ENCODE results near the gene CRACR2A.

The CRACR2A gene

DNA sequence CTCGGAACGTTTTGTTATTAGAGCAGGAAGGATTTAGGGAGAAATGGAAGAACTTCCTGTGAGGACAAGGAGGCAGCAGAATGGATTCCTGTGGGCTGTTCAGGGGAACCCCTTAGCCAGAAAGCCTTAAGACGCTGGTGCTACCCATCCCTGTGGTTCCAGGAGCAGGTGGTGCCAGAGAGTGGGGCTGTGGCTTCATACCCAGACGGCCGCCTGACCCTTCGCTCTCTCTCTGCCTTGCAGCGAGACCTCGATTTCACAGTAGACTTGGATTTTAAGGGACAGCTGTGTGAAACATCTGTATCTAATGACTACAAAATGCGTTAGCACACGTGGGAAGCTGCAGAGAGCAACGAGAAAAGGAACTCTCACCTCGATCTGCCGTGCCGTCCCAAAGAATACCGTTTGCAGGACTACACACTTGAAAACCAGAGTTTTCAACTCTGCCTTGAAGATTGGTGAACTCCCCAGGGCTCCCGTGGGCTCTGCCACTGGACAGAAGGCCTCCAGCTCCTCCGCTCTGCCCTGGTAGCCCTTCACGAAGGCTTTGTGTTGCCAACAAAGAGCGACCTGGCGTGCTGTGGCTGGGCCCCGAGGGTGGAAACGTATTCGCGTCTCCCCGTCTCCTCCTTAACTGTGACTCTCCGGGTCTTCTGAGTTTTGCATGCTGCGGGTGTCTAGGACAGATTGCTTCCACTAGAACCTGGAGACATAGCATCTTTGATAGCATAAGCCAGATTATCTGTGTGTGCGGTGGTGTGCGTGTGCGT is 159.9 kb downstream of the CRACR2A start:
- DNase-seq = no peak

DNA sequence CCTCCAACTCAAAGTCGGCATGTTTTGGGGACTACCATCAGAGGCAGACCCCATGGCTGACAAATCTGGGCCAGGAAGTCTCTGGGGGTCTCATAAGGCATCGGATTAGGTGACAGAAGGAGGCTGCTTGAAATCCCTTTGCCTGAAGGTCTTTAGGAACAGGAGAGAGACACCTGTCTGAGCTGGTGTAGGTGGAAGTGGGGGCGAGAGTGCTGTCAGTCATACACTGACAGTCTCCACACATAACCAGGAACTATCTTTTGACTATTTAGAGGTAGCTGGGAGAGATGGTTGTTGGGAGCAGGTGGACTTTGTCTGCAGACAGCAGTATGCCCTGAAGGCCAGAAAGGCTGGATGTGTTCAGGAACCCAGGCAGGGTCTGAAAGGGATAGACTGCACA is 163.2 kb downstream of the CRACR2A start:
- no peak for DNase-seq

DNA sequence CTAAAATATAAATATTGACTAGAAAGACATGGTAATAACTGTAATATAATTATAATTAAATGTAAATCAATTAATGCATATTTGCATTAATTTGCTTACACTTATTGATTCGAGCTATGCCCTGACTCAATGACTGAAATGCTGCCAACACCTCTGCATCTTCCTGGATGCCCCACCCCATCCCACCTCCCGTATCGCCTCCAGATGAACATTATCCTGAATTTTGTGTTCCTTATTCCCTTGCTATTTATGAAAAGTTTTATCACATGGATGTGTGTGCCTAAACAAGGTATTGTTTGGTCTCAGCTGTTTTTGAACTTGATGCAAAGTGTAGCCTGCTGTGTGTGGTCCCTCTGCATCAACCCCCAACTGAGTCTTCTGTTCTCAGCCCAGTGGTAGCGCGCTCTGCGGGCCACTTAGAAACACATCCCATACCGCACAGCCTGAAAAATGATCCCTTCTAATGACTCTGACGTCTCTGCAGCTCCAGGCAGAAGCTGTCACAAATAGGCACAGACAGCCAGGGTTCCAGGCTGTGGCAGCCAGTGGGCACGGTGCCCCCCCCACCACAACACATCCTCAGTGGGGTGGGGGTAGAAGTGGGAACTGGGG is 165.4 kb downstream of the CRACR2A start:
- no peak for DNase-seq

DNA sequence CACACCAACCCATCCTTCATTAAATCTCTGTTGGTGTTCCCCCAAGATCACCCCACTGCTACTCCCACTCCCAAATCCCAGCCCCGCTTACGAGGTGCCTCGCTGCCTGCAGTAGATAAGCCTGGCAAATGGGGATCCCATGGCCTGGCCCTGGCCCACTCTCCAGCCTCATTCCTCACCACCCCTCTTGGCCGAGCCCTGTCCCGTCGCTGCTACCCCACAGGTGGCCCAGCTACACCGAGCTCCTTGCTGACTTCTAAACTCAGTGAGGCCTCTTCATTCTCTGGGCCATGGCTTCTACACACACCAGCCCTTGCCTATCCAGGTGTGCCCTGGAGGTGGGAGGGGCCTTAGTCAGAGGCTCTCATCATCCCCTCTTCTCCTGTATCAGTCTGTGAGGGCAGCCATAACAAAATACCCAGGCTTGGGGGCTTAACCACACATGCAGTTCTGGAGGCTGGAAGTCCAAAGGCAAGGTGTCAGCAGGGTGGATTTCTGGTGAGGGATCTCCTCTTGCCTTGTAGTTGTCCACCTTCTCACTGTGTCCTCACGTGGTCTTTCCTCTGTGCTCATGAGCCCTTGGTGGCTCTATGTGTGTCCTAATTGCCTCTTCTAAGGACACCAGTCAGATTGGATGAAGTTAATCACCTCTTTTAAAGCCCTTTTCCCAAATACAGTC is 169.1 kb downstream of the CRACR2A start:
- DNase-seq = no peak

DNA sequence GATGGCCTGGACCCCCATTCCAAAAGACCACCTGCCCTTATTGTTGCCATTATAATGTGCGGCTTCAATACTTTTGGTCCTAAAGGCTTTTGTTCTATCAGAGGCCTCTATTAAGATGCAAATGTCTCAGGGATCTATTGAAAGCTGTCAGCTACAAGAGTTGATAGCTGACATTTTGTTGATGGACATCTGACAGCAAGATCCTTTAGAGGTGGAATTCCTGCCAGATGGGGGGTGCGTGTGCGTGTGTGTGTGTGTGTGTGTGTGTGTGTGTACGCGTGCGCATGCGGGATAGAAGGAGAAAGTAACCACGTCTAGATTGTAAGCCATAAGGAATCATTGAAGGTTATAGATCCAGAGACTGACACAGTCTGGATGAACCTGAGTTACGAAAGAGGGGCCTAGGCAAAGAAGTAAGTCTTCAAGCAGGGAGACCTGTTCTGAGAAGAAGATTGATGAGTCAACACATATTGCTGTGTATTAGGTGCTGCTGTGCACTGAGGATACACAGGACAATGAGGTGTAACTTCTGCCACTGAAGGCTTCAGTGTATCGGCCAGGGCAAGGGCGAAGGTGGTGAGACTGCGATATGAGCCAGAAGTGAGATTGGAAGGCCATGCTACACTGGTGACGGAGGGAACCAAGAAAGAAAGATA is 172.7 kb downstream of the CRACR2A start:
- no peak for DNase-seq

DNA sequence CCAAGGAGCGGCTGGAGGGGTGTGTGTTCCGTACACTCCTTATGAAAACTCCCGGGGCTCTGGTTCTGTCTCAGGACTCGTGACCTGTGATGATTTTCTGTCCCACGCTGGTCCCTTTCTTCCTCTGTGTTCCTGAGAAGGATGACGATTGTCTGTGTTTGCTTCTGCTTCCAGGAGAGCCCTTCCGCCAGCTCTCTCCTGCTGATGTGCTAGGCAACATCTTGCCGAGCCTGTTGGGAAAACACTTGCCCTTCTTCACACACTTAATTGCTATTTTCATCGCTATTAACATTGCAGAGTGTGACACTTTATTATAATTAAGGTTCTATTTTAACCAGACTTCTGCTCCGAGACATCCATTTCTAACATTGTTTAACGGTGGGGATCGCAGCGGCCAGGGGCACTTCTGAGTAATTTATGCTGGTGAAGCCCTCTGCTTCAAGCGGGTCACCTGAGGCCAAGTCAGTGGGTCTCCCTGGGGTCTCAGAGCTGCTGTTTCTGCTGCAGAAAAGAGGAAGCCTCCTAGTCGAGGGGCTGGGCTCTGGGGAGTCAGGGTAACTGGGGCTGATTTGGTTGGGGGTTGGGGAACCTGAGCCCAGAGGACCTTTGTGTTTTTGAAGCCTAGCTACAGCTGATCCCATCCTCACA is 173.3 kb downstream of the CRACR2A start:
- no peak for DNase-seq

DNA sequence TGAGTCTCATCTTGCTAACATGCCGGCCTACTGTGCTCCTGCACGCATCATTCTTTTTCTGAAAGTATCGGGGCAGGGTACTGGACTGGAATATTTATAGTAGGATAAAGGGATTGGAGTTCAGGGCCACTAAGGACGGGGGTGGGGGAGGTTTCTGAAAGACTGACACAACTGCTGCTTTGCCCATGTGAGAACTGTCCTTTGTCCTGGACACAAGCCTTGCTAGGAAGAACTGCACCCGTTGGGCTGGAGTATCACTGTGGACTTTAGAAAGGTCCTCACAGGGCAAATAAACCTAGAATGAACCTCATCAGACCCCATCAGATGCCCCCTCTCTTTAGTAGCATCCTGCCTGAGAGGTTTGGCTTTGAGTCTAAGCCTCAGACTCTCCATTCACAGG is 174.4 kb downstream of the CRACR2A start:
- DNase-seq = no peak

DNA sequence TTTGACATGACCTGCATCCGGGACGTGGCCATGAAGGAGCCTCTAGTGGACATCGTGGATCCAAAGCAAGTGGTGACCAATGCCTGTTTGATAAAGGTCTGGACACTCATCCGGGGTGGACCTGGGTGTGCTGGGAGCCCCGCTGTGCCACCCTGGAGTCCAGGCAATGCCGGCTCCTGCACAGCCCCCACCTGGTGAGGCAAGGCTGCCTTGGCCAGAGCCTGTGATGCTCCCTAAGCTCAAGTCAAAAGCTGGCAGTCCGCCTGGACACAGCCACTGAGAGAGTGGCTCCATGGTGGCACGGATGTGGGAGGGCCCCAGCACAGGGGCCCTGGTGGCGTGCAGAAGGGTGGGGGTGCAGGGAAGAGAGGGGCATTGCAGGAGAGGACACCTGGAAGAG is 176.0 kb downstream of the CRACR2A start:
- no peak for DNase-seq

DNA sequence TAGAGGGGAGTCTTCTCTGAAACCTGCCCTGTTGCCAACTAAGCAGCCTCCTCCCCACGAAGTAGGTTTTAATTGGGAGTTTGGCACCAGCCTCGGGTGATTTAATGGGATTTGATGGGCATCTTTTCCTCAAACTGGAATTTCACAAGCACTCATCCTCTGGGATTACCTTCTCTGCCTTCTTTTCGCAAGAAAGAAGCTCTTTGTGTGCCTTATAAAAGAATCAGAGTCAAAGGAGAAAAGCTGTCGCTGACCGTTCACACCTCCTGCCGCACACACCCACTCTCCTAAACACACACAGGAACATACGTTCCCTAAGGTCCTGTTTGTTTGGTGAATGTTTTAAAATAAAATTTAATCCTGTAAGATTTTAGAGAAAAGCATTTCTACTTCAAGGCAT is 177.9 kb downstream of the CRACR2A start:
- DNase-seq = no peak

DNA sequence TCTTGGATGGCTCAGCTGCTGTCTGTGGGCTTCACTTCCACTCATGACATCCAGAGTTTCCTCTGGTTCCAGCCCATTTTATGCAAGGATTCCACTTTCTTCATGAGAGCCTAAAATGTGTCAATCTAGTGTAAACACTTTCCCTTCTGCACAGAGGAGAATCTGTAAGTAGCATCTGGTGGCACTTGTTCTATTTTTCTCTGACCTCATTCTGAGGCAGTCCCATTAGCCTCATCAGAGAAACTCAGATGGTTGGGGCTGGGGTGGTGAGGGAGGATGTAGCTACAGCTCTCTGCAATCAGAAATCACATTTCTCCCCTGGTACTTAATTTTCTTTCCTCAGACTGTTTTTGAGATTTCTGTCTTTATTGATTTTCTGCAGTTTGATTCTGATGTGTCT is 180.3 kb downstream of the CRACR2A start:
- DNase-seq = no peak

DNA sequence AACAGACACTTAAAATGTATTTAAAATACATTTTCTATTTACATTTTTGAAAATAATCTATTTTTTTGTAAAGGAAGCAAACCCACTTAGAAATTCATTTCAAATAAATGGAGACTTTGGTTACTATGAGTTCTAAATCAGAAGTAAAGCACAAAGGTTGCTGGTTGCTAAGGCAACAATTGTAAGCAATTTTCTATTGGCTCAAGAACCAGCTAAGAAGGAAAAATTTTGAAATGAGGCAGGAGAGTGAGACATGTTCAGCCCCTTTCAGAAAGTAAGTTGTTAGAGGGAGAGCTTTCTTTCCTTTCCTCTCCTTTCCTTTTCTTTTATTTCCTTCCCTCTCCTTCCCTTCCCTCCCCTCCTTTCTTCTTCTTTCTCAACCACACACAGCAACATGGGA is 181.2 kb downstream of the CRACR2A start:
- no peak for DNase-seq

DNA sequence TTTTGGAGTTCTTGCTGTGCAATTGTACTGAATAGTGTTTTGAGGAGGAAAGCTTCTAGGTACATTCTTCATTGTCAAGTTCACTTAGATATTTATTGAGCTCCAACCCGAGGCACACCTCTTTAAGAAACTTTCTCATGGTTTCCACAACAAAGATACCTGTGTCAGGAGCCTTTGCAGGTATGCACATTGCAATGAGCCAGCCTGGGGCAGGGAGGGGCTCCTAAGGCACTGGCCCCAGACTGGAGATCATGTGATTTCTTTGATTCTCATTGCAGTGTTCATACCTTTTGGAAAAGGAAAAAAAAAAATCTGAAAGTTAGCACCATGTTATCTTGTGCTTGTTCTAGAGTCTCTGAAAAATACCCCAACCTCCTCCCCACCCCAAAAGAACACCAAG is 181.6 kb downstream of the CRACR2A start:
- no peak for DNase-seq

DNA sequence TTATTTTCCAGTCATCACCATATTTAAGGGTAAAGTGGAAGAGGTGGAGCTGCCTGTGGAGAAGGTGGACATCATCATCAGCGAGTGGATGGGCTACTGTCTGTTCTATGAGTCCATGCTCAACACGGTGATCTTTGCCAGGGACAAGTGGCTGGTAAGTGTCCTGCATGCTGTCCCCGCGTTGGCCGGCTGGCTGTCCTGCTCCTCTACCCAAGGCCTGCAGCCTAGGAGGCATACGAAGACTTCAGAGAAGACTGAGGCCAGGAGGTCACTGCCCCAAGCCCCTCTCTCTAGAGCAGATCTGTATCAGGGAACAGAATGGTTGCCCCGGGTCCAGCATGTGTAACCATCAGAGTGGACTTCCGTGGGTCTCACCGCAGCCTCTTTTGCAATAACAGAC is 184.2 kb downstream of the CRACR2A start:
- no peak for DNase-seq

DNA sequence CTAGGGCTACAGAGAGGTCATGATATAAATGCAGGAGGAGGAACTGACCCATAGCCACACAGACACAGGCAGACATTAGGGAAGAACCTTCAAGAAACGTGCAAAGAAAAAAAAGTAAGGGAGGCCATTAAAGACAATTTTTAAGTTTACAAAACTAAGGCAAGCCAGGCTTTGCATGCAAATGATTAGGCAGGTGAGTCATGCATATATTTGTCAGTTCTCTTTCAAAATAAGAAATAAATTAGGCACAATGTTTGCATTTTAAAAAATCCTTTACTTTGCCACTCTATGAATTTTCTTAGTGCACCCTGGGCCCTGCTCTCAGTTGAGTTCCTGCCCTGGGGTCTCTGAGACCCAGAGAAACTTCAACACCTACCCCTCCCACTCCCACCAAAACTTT is 186.9 kb downstream of the CRACR2A start:
- no peak for DNase-seq

Data from NCI-H1105 (cell line).